GM21528 (cell line): ENCODE data around the gene CCNY.

Experiments
- ATAC-seq: cut with Tn5 transposase; IDR thresholded peaks from one replicate; pipeline ENCODE4 v1.9.1; 2021; ENCODE audit warnings: mild to moderate bottlenecking, moderate library complexity; ENCODE audit not compliant: unreplicated experiment, low FRiP score

CCNY gene

DNA sequence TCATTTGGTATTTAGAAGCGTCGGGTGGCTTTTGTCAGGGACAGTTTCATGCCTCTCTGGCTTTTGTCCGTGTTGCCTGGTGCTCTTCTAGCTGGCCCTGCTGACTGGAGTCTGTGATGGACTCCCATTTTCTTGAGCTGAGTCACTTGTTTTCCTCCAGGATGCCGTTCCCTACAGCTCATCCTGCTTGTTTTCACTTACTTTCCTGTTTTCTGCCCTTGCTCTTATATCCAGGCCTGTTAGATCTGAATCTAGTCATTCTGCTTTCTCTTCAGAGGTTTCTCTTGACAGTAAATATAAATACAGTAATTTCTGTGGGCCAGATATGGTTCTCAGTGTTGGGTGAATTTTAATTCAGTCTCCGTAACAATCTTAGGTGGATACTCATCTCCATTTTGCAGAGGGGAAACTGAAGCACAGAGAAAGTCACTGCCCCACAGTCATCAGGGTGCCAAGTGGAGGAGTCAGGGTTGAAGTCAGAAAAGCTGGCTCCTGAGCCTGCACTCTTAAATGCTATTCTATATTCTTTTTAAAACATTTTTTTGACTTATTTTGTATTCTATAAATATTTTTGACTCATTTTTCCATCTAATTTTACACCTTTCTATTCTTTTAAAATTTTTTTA is 85.4 kb downstream of the CCNY start:
- ATAC-seq = no peak

DNA sequence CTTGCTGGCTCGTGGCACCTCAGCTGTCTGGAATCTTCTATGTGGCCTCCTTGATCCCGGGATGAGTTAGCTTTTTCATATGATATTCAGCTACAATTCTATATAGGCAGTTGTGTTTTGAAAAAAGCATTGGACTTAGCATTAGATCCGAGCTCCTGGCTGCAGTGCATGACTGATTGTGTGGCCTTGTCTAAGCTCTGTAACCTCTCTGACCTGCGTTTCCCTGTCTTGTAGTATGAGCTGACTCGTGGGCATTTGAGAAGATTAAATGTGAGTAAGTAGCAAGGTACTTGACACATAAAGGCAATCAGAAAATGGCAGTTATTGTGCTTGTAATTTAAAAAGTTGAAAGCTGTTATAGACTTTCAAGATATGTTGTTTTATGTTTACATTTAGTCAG is 85.9 kb downstream of the CCNY start:
- no peak for ATAC-seq

DNA sequence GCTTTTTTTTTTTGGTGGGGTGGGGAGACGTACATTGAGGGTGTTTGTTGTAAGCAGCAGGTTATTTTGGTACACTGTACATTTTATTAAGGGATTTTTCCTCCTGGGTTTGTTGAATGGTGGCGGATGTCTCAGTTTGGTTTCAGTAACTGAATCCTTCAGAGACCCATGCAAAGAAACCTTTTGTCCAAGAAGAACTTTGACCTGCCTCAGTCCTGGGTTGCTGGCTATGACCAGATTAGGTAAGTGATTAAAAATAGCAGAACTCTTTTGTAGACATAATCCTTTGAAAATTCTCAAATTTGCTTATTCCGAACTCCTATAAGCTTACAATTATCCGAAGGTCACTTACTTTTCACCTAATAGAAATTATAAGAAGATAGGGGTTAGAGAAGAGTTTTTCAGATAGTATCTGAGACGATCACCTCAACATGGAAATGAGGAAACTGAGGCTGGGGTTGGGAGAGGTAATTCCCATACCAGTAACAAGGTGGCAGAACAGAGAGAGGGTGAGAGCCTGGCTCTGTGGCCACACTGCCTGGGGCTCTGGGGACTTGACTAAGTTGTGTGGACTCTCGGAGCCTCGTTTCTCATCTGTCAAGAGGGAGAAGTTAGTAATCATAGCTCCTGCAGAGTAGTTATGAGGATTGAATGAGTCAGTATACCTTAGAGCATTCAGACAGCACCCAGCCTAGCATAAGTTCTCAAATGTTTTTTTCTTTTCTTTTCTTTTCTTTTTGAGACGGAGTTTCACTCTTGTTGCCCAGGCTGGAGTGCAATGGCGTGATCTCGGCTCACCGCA is 87.4 kb downstream of the CCNY start:
- ATAC-seq = no peak

DNA sequence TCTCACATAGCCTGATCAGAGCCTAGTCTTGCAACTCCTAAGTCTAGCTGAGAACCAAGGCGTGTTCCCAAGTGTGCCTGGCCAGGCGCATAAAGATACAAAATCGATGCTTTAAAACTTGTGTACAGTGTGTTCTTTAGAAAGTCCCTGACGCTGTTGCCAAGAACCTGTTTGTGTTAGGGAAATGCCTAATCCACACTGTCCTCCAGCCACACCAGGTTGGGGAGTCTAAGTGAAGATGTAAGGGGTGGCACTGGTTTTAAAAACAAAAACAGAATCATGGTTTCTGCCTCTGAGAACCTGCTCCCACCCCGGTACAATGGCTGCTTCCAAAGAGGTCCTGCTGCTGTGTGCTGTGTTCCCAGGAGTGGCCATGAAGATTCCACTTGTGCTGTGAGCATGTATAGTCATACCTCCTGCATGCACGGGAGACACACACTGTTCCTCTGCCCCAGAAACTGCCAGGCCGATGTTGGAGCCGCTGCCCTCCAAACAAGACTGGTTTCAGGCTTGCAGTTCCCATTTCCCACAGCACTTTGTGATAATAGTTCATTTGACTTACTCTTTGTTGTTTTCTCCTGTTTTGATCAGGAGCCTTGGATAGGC is 88.5 kb downstream of the CCNY start:
- no peak for ATAC-seq

- no peak for ATAC-seq
Measured at GRCh38 chr10:35425595-35425994, 89.3 kb downstream of the CCNY start.

GRCh38 chr10:35426657-35427056 is 90.3 kb downstream of the CCNY start:
- no peak for ATAC-seq

GRCh38 chr10:35427543-35427942 is 91.2 kb downstream of the CCNY start:
- no peak for ATAC-seq

DNA sequence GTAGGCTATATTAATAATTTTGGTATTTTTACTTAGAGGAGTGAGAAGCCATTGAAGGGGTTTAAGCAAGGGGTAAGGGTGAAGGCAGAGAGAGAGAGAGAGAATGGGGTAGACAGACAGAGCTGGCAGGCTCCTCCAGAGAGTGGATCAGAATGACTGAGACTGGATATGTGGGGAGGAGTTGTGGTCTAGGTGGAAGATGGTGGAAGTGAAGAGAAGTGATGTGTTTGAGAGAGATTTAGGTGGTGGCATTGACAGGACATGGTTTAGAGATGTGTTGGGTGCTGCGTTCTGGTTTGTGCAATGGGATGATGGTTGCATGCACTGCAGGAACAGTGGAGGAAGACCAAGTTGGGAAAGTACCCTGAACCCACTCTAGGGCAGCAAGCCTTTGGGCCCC is 92.2 kb downstream of the CCNY start:
- no peak for ATAC-seq

DNA sequence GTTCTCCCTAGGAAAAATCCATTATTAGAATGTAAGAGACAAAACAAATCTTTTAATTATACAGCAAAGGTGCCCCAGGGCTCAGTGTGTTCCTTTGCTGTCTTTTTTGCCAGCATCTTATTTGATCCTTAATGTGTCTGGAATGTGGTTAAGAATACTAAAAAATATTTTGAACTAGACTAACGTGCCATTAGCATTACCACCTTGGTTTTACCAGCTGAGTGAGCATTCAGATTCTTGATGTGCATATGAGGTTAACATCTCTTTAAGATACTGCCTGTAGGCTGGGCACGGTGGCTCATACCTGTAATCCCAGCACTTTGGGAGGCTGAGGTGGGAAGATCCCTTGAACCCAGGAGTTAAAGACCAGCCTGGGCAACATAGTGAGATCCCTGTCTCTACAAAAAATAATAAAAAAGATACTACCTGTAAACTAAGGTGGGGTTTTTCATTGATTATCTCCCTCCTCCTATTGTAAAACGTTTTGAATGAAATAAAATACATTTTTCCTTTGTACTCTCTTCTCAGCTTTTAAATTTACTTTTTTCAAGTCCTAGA is 96.6 kb downstream of the CCNY start:
- ATAC-seq = no peak

DNA sequence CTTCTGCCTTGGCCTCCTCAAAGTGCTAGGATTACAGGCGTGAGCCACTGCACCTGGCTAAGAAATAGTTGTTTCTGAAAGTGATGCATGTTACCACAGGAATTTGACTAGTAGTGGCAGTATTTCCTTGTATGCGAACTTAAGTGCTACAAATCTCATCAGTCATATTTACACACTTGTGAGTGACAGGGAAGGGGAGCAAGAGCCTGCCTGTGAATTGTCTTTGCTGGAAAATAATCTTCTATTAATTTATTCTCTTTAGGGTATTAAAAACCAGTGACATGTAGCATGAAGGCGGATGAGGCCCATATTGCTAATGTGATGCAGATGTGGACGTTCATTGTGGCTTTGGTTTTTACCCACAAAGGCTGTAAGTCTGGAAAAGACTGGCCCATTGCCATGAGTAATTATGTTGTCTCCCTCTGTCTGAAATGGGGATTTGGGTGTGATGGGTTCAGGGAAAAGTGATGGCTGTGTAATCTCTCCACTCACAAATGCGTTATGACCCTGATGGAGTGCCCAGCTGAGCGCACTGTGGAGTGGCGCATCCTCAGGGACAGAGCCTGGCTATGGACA is 97.6 kb downstream of the CCNY start:
- ATAC-seq = no peak

DNA sequence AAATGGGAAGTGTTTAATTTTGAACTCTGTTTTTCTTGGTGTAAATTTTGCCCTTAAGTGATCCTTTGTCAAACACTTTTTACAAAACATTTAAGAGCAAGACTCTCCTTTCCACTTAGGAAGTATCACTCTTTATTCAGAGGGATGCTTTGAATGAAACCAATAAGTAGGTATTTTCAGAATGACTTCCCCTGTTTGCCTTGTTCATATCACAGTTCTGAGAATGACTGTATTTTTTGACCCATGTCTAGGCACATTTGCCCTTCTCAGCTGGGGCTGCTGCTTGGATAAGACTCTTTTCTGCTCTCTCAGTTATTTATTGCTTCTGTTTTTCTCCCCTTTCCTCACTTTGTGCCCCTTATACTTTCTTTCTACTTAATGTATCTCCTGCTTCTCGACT is 98.2 kb downstream of the CCNY start:
- no peak for ATAC-seq

- no peak for ATAC-seq
Measured at GRCh38 chr10:35435824-35436223, 99.5 kb downstream of the CCNY start.

GRCh38 chr10:35437829-35438228 is 101.5 kb downstream of the CCNY start:
- no peak for ATAC-seq

- ATAC-seq = no peak
Measured at GRCh38 chr10:35438718-35439571, 102.6 kb downstream of the CCNY start.

DNA sequence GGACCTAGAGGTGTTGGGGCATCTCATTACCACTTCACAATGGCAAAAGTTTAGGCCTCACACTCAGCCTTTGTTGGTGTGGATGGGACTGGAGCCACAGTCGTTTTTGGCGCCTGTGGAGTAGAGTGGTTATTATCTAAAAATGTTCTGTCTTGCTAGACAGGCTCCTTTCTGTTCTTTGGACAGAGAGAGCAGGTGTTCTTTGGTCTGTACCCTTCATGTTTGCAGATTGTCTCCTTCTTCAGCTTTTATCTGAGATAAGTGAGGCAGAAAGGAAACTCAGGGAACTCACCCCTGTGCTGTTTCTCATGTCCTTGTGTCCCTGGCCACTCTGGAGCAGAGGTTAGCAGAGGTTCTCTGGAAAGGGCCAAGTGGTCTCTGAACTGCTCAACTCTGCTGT is 103.7 kb downstream of the CCNY start:
- ATAC-seq = no peak

DNA sequence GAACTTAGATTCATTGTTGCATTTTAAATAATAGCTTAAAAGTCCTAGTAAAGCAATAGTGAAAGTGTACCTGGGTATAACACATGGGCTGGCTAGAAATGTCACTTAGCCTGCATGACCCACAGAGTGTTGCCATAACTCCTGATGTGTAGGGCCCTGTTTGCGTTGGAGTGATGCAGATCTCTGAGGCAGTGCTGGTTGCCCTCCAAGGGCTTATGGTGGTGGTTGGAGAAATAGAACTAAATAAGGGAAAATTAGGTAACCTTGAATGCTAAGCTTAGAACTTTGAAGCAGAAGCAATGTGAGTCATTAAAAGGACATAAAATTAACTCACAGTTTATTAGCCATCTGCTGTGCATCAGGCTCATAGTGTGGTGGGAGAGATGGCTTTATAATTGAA is 105.7 kb downstream of the CCNY start:
- ATAC-seq = no peak

DNA sequence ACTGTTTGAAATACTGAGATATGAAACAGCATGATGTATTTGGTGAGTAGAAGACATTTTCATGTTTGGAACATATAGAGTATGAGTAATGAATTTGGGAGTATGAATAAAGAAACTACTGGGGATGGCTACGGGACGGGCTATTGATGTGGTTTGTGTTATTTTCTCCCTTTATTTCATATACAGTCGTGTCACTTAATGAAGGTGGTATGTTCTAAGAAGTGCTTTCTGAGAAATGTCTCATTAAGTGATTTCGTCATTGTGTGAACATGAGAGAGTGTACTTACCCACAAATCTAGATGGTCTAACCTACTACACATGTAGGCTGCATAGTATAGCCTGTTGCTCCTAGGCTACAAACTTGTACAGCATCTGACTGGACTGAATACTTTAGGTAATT is 106.3 kb downstream of the CCNY start:
- no peak for ATAC-seq

GRCh38 chr10:35443858-35444257 is 107.5 kb downstream of the CCNY start:
- no peak for ATAC-seq

GRCh38 chr10:35445150-35445884 is 109.0 kb downstream of the CCNY start:
- ATAC-seq = no peak

DNA sequence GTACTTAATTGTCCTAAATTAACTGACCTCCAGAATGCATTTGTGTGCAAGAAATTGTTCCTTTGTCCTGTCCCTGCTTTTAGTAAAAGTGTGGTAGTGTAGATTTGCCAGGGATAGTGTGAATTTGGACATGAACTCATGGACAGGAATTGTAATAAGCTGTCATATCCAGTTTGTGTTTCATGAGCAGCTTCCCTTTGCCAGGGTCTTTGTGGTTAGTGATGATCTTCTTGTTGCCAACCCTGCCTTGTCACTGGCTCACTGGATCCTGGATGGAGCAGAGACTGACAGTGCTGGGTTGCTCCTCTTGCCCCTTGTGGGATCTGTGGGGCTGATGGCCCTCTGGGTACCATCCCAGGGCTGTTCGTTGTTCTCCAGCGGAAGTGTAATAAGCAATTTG is 110.1 kb downstream of the CCNY start:
- no peak for ATAC-seq
